HepG2 (cell line): ENCODE measurements around the gene PEPD. TPM values are rescaled to one million over a fixed set of nuclear protein-coding genes. Genes with fewer than 3 reads are reported as not detected.

ENCODE experiments used
- BORCS8-MEF2B ChIP-seq: sonication (generic); formaldehyde crosslinking; IDR thresholded peaks from 2 replicates; pipeline ENCODE4 v1.8.0; 2022; ENCODE audit warnings: mild to moderate bottlenecking, missing genetic modification reagents
- FLYWCH1 ChIP-seq: sonication (generic); formaldehyde crosslinking; IDR thresholded peaks from 2 replicates; pipeline ENCODE4 v1.8.1; 2023; ENCODE audit warnings: mild to moderate bottlenecking, missing genetic modification reagents
- ISL2 ChIP-seq: sonication (generic); formaldehyde crosslinking; IDR thresholded peaks from 2 replicates; pipeline ENCODE4 v1.5.0; 2020; ENCODE audit warnings: missing genetic modification reagents
- KIAA2018 ChIP-seq: sonication (generic); formaldehyde crosslinking; IDR thresholded peaks from 2 replicates; pipeline ENCODE4 v1.5.0; 2020; ENCODE audit warnings: mild to moderate bottlenecking, missing genetic modification reagents, borderline replicate concordance
- MYC ChIP-seq: sonication (generic); formaldehyde crosslinking; IDR thresholded peaks from 2 replicates; pipeline ENCODE4 v1.9.0; 2021; ENCODE audit warnings: missing genetic modification reagents, borderline replicate concordance
- NFKBIZ ChIP-seq: IDR thresholded peaks from 2 replicates; pipeline ENCODE4 v1.6.1; 2018; ENCODE audit warnings: missing genetic modification reagents, missing compliant biosample characterization
- RARA ChIP-seq: IDR thresholded peaks from 2 replicates; pipeline ENCODE4 v1.6.1; 2016; ENCODE audit warnings: missing genetic modification reagents, missing compliant biosample characterization
- RXRA ChIP-seq: sonication (generic); formaldehyde crosslinking; IDR thresholded peaks from 2 replicates; pipeline ENCODE4 v1.5.1; 2020; ENCODE audit warnings: missing genetic modification reagents
- SP1 ChIP-seq, 2 experiments: fragments of 450-650 bp in 1 of 2; sonication (generic) in 1 of 2; formaldehyde crosslinking in 1 of 2; IDR thresholded peaks; 2 replicates each; pipeline versions ENCODE4 v1.4.0 to v1.6.1; 2016 to 2020; ENCODE audit warnings: missing genetic modification reagents in 1 of 2
- STAG1 ChIP-seq: sonication (generic); formaldehyde crosslinking; IDR thresholded peaks from 2 replicates; pipeline ENCODE4 v1.4.0; 2020; ENCODE audit warnings: missing genetic modification reagents
- TARDBP ChIP-seq: sonication (generic); formaldehyde crosslinking; IDR thresholded peaks from 2 replicates; pipeline ENCODE4 v1.8.0; 2022; ENCODE audit warnings: mild to moderate bottlenecking, missing genetic modification reagents
- TCF7L2 ChIP-seq: IDR thresholded peaks from 2 replicates; pipeline ENCODE4 v1.6.1; 2011; ENCODE audit warnings: mild to moderate bottlenecking, low read depth, low read length, moderate library complexity
- ZBTB38 ChIP-seq: sonication (generic); formaldehyde crosslinking; IDR thresholded peaks from 2 replicates; pipeline ENCODE4 v1.5.1; 2020; ENCODE audit warnings: mild to moderate bottlenecking, missing genetic modification reagents
- ZNF20 ChIP-seq: sonication (generic); formaldehyde crosslinking; IDR thresholded peaks from 2 replicates; pipeline ENCODE4 v1.4.0; 2020; ENCODE audit warnings: mild to moderate bottlenecking, moderate library complexity, missing genetic modification reagents
- ZNF280D ChIP-seq: sonication (generic); formaldehyde crosslinking; IDR thresholded peaks from 2 replicates; pipeline ENCODE4 v1.5.1; 2020; ENCODE audit warnings: mild to moderate bottlenecking, missing genetic modification reagents
- ZNF296 ChIP-seq: sonication (generic); formaldehyde crosslinking; conservative IDR thresholded peaks from 2 replicates; pipeline ENCODE4 v1.5.0; 2020; ENCODE audit warnings: mild to moderate bottlenecking, missing genetic modification reagents
- ZNF331 ChIP-seq: sonication (generic); formaldehyde crosslinking; IDR thresholded peaks from 2 replicates; pipeline ENCODE4 v1.4.0; 2020; ENCODE audit warnings: missing genetic modification reagents
- ZNF446 ChIP-seq: sonication (generic); formaldehyde crosslinking; IDR thresholded peaks from 2 replicates; pipeline ENCODE4 v1.5.0; 2020; ENCODE audit warnings: mild to moderate bottlenecking, missing genetic modification reagents
- ZNF670 ChIP-seq: sonication (generic); formaldehyde crosslinking; IDR thresholded peaks from 2 replicates; pipeline ENCODE4 v1.8.0; 2022; ENCODE audit warnings: mild to moderate bottlenecking, missing genetic modification reagents, borderline replicate concordance
- ZSCAN9 ChIP-seq: IDR thresholded peaks from 2 replicates; pipeline ENCODE4 v1.6.1; 2016; ENCODE audit warnings: borderline replicate concordance
- polyA plus RNA-seq, 8 experiments: library from polyadenylated mRNA; depleted of rRNA in 3 of 8; stranded (reverse) in 7 of 8; unstranded in 1 of 8; fragments of >200 nt; fragmentation: Illumina TruSeq in 4 of 8; extraction: Trizol in 4 of 8; gene quantifications; 2 replicates each; pipeline versions ENCODE4 v1.2.1 to v1.2.3, GENCODE V29; 2011 to 2016; ENCODE audit warnings: low read depth in 4 of 8, missing spikeins in 1 of 8, mixed read lengths in 1 of 8; ENCODE audit not compliant: insufficient read depth in 1 of 8
- total RNA-seq, 5 experiments: library from RNA; depleted of rRNA; stranded (reverse); fragments of >200 nt; fragmentation: Illumina TruSeq; extraction: Trizol; gene quantifications; 2 replicates each; pipeline ENCODE4 v1.2.3, GENCODE V29; 2016; ENCODE audit warnings: low read depth in 1 of 5

PEPD gene
- total and polyA plus RNA-seq, 2 of the 13 experiments (the other 11 are each of a cell fraction or from before 2014, with no cell fraction given): 60.7 to 75.1 TPM

DNA sequence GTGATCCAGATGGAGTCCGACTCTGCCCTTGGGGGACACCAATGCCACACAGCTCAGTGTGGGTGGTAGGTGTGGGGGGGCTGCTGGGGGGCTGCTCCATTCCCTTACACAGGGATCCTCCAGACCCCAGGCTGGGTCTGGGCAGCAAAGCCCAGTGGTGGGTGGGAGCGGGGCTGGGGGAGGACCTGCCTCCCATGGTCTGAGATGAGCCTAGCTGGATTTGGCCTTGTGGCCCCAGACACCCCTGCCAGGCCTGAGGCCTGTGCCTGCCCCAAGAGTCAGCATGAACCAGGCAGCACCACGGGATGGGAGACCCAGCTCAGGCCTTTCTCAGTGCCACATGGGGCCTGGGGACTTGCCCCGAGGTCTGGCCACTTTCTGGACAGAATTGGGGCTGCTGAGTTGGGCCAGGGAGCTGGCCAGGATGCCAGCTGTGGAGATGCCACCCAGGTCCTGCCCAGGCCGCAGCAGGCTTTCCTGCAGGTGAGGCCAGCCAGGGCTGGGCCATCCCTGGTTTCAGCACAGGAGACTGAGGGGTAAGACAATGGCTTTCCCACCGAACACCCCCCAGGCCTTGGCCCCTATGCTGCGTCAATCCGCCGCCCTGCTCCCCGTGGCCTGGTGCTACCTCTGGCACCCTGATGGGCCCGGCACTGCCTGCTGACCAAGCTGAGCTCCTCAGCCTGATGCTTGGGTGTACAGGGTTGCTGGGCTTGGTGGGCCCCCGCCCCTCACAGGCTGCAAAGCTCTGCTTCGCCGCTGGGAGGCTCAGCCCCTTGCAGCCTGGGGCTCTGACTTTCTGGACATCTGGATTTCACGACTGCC, 123.8 kb downstream of the PEPD start (continued):
- no peak for TF ChIP-seq ZNF280D
- TF ChIP-seq ZNF670 (CRISPR knock-in tag): no peak
- no peak for TF ChIP-seq TCF7L2
- TF ChIP-seq ISL2 (CRISPR knock-in tag): no peak
- peak; percentile 54 for TF ChIP-seq STAG1
- no peak for TF ChIP-seq RARA (CRISPR knock-in tag)
- TF ChIP-seq BORCS8-MEF2B (CRISPR knock-in tag): peak; percentile 74; the same call in 1 of the 2 replicates
- TF ChIP-seq MYC (CRISPR knock-in tag): peak; percentile 20; the same call in 1 of the 2 replicates
- peak; percentile 43 for TF ChIP-seq ZBTB38 (CRISPR knock-in tag)
- no peak for TF ChIP-seq ZNF20 (CRISPR knock-in tag)
- no peak for TF ChIP-seq ZSCAN9
- no peak for TF ChIP-seq SP1 (IDR thresholded peaks at IDR 0.05)
- no peak for TF ChIP-seq SP1 (CRISPR knock-in tag; IDR thresholded peaks at IDR 0.05)
- TF ChIP-seq ZNF296: no peak
- no peak for TF ChIP-seq ZNF446
- TF ChIP-seq RXRA (CRISPR knock-in tag): no peak
- no peak for TF ChIP-seq FLYWCH1 (CRISPR knock-in tag)
- 0 out of 2 replicates have a peak, but pooled peaks have one; percentile 39 for TF ChIP-seq TARDBP
- TF ChIP-seq KIAA2018 (CRISPR knock-in tag): 0 out of 2 replicates have a peak, but pooled peaks have one; percentile 4
- no peak for TF ChIP-seq NFKBIZ
- peak; percentile 9; the same call in 1 of the 2 replicates for TF ChIP-seq ZNF331 (CRISPR knock-in tag)
